Activated naive CD4-positive, alpha-beta T cell treated with anti-CD3 and anti-CD28 coated beads, Interleukin-2, amount 50 U/mL, for 72 hours (primary cell): ENCODE results near the gene NAA60. TPM values are rescaled to one million over a fixed set of nuclear protein-coding genes. Genes with fewer than 3 reads are reported as not detected.
"Not testable (repeated sequence)": the region's sequence is repeated elsewhere in the genome, so short reads cannot be mapped to it uniquely, and the experiment has no call there.

Experiments
- ATAC-seq, 2 donors: fragments of 150-1000 bp; cut with Tn5 transposase; 2 replicates each; pipeline ENCODE4 v1.10.0; 2021; ENCODE audit warnings: mild to moderate bottlenecking in 2 of 2, moderate library complexity in 2 of 2
- DNase-seq, 2 donors: peaks; one replicate each; pipeline ENCODE4 v3.0.0; 2021 to 2022; ENCODE audit warnings: low spot score in 2 of 2
- H3K27ac Mint-ChIP-seq, 2 donors: one replicate each; pipeline ENCODE4 v1.8.0; 2022; ENCODE audit warnings: mild to moderate bottlenecking in 2 of 2, mixed read lengths in 2 of 2
- H3K36me3 Mint-ChIP-seq, 2 donors: one replicate each; pipeline ENCODE4 v1.8.0; 2022; ENCODE audit warnings: mixed read lengths in 2 of 2
- H3K9me3 Mint-ChIP-seq, 2 donors: one replicate each; pipeline ENCODE4 v1.8.0; 2022; ENCODE audit warnings: mixed read lengths in 2 of 2
- total RNA-seq, 2 donors: library from RNA; stranded (reverse); gene quantifications; one replicate each; pipeline ENCODE4 v1.2.3, GENCODE V29; 2022

NAA60 gene
- total RNA-seq, 2 donors from 2014 or later: 29.2 to 40.1 TPM

- DNase-seq, ATAC-seq, H3K9me3 Mint-ChIP-seq: not testable (repeated sequence)
- Mint-ChIP-seq H3K36me3 (peaks cover 4 to 16% of the 10 kb centered on the region in 2 donors), H3K27ac (peak overlapping the region in 1 of 2 donors; percentile 37)
Observed at GRCh38 chr16:3474870-3475269, 31.4 kb downstream of the NAA60 start.

DNA sequence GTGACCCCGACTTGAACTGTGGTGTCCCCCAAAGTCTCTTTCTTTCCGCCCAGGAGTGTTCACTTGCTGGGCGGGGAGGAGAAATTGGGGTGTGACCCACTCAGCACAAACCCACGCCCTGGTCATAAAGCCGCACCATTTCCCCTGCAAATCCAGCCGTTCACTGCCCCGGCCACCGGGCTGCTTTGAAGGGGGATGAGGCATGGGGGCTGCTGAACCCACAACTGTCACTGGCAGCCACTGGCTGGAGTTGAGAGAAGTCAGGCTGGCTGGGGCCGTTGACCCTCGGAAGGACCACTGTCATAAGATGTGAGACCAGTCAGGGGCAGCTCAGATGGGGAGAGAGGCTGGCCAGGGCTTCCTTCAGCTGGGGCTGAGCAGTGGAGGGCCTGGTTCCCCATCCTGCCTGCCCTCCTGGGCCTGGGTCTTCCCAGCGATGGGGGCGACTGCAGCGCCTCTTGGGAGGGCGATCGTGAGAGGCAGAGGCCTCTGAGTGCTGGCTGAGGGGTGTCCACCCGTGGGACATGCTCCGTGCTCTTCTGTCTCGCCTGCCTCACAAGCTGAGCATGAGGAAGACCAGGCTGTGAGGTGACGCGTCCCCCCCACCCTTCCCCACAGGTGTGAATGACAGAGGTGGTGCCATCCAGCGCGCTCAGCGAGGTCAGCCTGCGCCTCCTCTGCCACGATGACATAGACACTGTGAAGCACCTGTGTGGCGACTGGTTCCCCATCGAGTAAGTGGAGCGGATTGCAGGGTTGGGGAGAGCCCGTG, 32.3 kb downstream of the NAA60 start:
- H3K27ac Mint-ChIP-seq: peak overlapping the region in 1 of 2 donors; percentile 37
- H3K9me3 Mint-ChIP-seq: peaks cover 0 to 7% of the 10 kb centered on the region in 2 donors
- DNase-seq (no peak), ATAC-seq (no peak)
- H3K36me3 Mint-ChIP-seq: peaks cover 4 to 16% of the 10 kb centered on the region in 2 donors

- ATAC-seq: no peak
- no peak for DNase-seq
- Mint-ChIP-seq H3K27ac (no peak overlapping the region), H3K36me3 (peaks cover 4 to 16% of the 10 kb centered on the region in 2 donors), H3K9me3 (peaks cover 0 to 7% of the 10 kb centered on the region in 2 donors)
Observed at GRCh38 chr16:3476409-3476808, 32.9 kb downstream of the NAA60 start.

GRCh38 chr16:3478242-3478925, 34.9 kb downstream of the NAA60 start:
- Mint-ChIP-seq H3K9me3 (no peaks in the 10 kb centered on the region), H3K36me3 (peaks cover 0 to 5% of the 10 kb centered on the region in 2 donors), H3K27ac (peak overlapping the region in 1 of 2 donors; percentile 52)
- ATAC-seq (no peak), DNase-seq (no peak)

GRCh38 chr16:3479654-3480216, 36.3 kb downstream of the NAA60 start:
- DNase-seq: no peak
- ATAC-seq: peak; percentile 11 to 46
- Mint-ChIP-seq H3K36me3 (peaks cover 0 to 5% of the 10 kb centered on the region in 2 donors), H3K27ac (peak overlapping the region; percentile 48 to 79), H3K9me3 (no peaks in the 10 kb centered on the region)

DNA sequence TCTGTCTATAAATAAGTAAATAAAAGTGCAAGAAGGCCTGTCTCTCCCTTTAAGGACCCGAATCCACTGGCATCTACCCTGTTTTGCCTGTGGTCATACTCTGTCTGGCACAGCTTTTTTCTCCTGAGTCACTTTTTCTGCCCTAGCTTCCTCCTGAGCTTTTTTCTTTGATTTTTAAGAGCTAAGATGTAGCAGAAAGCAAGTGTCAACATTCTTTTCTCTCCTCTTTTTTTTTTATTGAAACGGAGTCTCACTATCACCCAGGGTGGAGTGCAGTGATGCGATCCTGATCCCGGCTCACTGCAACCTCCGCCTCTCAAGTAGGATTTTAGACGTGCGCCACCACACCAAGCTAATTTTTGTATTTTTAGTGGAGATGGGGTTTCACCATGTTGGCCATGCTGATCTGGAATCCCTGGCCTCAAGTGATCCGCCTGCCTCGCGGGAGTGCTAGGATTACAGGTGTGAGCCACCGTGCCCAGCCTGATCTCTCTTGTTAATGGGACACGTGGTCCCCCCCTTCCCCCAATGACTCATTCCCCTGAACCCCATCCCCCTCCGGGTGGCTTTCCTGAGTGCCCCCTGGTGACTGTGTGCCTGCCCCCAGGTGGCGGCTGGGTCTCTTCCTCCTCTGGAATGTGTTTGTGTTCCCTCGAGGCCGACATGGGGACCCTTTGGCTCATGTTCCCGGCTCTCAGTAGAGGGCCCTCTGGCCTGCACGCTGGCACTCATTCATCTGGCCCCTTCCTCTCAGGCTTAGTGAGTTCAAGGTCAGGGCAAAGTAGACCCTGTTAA, 37.6 kb downstream of the NAA60 start:
- no peak for ATAC-seq
- H3K36me3 Mint-ChIP-seq: peaks cover 0 to 5% of the 10 kb centered on the region in 2 donors

DNA sequence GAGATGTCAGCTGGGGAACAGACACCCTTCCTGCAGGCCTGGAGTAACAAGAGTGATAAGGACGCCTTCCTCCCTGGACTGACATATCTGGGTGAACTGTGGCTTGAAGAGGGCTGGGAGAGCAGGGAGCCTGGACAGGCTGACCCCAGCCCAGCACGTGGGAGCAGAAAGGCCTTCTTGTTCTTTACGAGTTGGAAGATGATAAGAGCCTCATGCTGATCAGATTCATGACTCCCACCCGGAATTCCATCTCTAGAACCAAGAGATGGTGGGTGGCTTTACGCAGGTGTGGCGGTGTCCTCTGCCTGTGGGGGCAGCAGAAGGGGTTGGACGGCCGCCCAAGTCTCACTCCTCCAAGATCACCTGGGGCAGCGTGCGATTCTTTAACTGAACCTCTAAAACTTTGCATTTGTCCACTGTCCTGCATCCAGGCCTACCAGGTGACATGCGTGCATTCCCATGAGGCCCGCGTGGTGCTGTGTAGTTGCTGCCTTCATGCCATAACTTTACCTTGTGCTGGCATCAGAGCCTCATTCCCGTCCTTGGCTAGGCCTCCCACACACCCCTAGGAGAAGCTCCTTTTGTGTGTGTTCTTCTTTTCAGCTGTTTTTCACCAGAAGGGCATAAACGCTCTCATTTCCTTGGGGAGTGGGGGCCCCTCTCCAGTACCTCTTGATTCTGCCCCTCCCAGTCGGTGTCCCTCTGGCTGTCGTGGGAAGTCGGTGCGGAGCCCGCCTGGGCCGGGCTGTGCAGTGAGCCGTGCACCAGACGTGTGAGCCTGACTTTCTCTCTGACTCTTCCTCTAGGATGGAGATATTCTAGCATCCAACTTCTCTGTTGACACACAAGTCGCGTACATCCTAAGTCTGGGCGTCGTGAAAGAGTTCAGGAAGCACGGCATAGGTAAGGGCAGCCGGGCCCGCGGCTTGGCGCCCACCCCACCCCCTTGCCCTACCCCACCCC, 38.5 kb downstream of the NAA60 start:
- no peak for ATAC-seq
- DNase-seq: no peak
- H3K36me3 Mint-ChIP-seq: peaks cover 0 to 5% of the 10 kb centered on the region in 2 donors
- peak overlapping the region; percentile 44 to 77 for H3K27ac Mint-ChIP-seq
- no peaks in the 10 kb centered on the region for H3K9me3 Mint-ChIP-seq

More for the DNA sequence above, 37.6 kb downstream of the NAA60 start:
- Mint-ChIP-seq H3K9me3 (no peaks in the 10 kb centered on the region), H3K27ac (peak overlapping the region; percentile 77 to 94)
- DNase-seq: no peak

- peak overlapping the region in 1 of 2 donors; percentile 24 for H3K27ac Mint-ChIP-seq
- no peak for DNase-seq
- no peaks in the 10 kb centered on the region for H3K9me3 Mint-ChIP-seq
- peaks cover 0 to 5% of the 10 kb centered on the region in 2 donors for H3K36me3 Mint-ChIP-seq
- no peak for ATAC-seq
Observed at GRCh38 chr16:3482659-3483241, 39.3 kb downstream of the NAA60 start.

GRCh38 chr16:3484318-3485096, 41.0 kb downstream of the NAA60 start:
- no peak for DNase-seq
- H3K27ac Mint-ChIP-seq: peak overlapping the region; percentile 52 to 64
- no peak for ATAC-seq
- H3K9me3 Mint-ChIP-seq: no peaks in the 10 kb centered on the region
- H3K36me3 Mint-ChIP-seq: peaks cover 0 to 5% of the 10 kb centered on the region in 2 donors

- H3K36me3 Mint-ChIP-seq: peaks cover 0 to 5% of the 10 kb centered on the region in 2 donors
- peak overlapping the region; percentile 52 to 64 for H3K27ac Mint-ChIP-seq
- DNase-seq (no peak), ATAC-seq (no peak)
- H3K9me3 Mint-ChIP-seq: no peaks in the 10 kb centered on the region
Observed at GRCh38 chr16:3485097-3485745, 41.7 kb downstream of the NAA60 start.

GRCh38 chr16:3485821-3486505, 42.5 kb downstream of the NAA60 start:
- Mint-ChIP-seq H3K27ac (peak overlapping the region in 1 of 2 donors; percentile 44), H3K36me3 (peaks cover 0 to 5% of the 10 kb centered on the region in 2 donors), H3K9me3 (no peaks in the 10 kb centered on the region)
- no peak for ATAC-seq
- DNase-seq: no peak

- no peak for ATAC-seq
- no peak for DNase-seq
- Mint-ChIP-seq H3K9me3 (no peaks in the 10 kb centered on the region), H3K36me3 (peaks cover 0 to 5% of the 10 kb centered on the region in 2 donors), H3K27ac (peak overlapping the region in 1 of 2 donors; percentile 50)
Observed at GRCh38 chr16:3486506-3487215, 43.2 kb downstream of the NAA60 start.
